ENCODE measurements around the gene TAF4.

The TAF4 gene

DNA sequence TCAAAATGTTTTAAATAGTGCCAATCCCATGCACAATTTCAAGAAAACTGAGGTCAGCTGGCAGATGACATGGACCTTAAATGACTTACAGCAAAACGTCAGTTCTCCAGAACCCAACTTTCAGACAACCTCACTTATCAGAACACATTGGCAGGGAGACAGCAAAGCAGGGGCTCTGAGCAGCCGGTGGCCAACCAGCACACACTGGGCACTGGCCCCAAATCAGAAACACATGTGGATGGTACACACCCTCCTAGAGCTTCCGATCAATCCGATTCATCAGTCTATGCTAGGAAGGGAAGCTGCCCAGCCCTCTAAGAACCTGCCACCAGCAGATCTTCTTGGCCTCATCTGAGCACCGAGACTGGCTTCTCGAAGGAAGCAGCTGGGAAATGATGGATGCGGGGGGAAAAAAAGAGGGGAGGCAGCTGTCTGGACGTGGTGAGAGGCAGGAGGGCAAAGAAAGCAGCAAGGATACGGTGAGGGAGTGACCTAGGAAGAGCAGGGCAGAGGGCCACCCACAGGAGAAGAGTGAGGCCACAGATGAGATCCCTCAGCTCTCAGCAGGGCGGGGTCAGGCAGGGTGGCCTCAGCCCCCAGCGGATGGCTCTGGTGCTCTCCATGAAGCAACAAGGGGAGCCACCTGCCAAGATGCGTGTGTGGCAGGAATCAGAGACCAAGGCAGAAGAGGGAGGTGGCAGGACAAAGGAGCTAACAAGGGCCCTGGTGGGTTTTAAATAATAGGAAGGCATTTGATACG is 32.9 kb downstream of the TAF4 start:
- no peak for DNase-seq (ENCODE audit: insufficient read length)
- no peak for TF ChIP-seq POLR2A (IDR thresholded peaks at IDR 0.05; ENCODE audit: low read depth, low read length)
- TF ChIP-seq POLR2AphosphoS5 (IDR thresholded peaks at IDR 0.05; ENCODE audit: low read depth, low read length) = no peak
- no peak for TF ChIP-seq TAF1 (IDR thresholded peaks at IDR 0.05; ENCODE audit: borderline replicate concordance, low read depth, low read length)
- FAIRE-seq = no peak

DNA sequence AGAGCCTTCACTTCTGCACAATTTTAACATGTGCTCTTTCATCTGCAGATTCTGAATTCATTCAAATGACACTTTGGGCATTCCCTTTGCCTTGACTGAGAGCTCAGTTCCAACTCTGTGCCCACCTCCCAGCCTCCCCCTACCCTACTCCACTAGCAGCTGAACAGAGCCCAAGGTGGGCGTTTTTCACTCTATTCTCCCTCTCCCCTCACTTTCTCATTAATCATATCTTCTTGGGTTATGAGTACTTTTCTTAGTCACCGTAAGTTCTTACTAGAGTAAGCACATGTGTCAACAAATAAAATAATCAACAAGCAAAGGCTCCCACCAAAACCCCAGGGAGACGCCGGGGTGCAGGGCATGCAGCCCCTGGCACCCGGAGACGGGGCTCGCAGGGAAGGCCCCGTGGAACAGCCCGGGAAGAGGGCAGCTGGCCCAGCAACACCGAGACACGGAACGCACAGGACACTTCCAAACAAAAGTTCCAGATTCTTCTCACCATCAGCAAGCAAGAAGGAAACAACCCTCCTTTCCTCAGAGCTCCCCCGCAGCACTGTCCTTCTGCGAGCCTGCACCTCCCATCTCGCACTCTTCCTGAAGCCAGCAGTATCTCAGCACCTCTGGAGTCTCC is 34.1 kb downstream of the TAF4 start:
- DNase-seq (ENCODE audit: insufficient read length) (no peak), FAIRE-seq (no peak)
- TF ChIP-seq TAF1 (IDR thresholded peaks at IDR 0.05; ENCODE audit: borderline replicate concordance, low read depth, low read length) = no peak
- no peak for TF ChIP-seq POLR2AphosphoS5 (IDR thresholded peaks at IDR 0.05; ENCODE audit: low read depth, low read length)
- no peak for TF ChIP-seq POLR2A (IDR thresholded peaks at IDR 0.05; ENCODE audit: low read depth, low read length)

DNA sequence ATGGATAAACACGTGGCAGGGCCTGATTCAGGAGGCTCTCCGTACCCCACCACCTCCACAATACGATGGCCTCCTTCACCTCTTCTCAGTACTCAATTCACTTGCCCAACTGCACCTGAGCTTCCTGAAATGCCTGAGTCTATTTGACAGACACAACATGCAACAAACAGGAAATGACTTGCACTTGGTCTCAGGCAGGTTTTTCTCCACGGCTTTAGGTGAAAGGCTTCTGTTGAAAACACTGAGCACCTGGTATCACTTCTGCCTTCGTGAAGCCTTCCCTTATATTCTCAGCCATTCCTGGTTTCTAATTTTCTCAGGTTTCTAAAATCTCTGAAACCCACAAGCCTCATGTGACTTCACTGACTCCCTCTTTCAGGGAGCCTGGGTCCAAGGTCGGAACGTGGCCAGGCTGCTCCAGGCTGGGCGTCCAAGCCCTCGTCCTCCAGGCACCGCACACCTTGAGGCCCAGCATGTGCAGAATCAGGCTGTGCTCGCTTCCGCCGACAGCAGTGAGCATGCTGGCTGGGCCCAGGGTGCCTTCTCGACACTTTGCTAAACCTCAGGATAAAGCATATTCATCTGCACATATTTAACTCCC is 34.7 kb downstream of the TAF4 start:
- FAIRE-seq = peak; percentile 70
- TF ChIP-seq POLR2A (IDR thresholded peaks at IDR 0.05; ENCODE audit: low read depth, low read length) = no peak
- no peak for TF ChIP-seq POLR2AphosphoS5 (IDR thresholded peaks at IDR 0.05; ENCODE audit: low read depth, low read length)
- TF ChIP-seq TAF1 (IDR thresholded peaks at IDR 0.05; ENCODE audit: borderline replicate concordance, low read depth, low read length) = no peak
- DNase-seq (ENCODE audit: insufficient read length) = peak; percentile 61

DNA sequence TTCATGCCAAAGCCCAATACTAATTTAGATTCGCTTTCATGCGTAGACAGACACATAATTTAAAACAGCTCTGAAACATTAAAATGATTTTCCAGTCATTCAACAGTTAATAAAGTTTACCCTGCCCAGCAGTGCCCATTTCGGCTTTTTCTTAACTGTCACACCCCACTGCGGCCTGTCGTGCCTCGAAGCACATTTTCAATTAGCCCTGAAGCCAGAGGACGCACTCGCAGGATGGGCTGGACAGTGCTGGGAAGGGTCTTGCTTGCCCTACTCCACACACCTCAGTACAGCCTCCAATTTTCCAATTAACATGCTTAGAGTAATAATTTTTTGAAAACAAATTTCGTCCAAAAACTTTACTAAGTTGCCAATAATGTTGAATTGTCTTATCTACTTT is 35.3 kb downstream of the TAF4 start:
- TF ChIP-seq POLR2AphosphoS5 (IDR thresholded peaks at IDR 0.05; ENCODE audit: low read depth, low read length) = no peak
- TF ChIP-seq TAF1 (IDR thresholded peaks at IDR 0.05; ENCODE audit: borderline replicate concordance, low read depth, low read length) = no peak
- no peak for TF ChIP-seq POLR2A (IDR thresholded peaks at IDR 0.05; ENCODE audit: low read depth, low read length)
- no peak for FAIRE-seq

DNA sequence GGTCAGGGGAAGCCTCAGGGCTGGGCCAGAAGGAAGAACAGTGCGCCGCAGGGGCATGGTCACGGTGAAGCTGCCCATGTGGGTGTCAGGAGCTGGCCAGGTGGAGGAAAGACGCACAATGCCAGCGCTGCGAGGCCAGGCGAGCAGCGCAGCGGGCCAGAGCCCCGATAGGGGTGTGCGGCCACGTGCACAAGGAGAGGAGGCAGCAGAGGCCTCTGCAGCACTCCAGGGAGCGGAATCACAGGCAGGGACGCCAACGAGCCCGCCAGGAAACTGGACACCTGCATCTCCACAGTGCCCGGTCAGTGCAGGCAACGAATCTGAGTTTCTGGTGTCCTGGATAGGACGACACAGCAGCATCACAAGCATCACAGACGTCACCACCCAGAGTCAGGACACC is 35.7 kb downstream of the TAF4 start:
- no peak for TF ChIP-seq TAF1 (IDR thresholded peaks at IDR 0.05; ENCODE audit: borderline replicate concordance, low read depth, low read length)
- TF ChIP-seq POLR2A (IDR thresholded peaks at IDR 0.05; ENCODE audit: low read depth, low read length) = no peak
- TF ChIP-seq POLR2AphosphoS5 (IDR thresholded peaks at IDR 0.05; ENCODE audit: low read depth, low read length) = no peak
- FAIRE-seq = no peak

More for the DNA sequence above, 35.3 kb downstream of the TAF4 start:
- no peak for DNase-seq (ENCODE audit: insufficient read length)

DNA sequence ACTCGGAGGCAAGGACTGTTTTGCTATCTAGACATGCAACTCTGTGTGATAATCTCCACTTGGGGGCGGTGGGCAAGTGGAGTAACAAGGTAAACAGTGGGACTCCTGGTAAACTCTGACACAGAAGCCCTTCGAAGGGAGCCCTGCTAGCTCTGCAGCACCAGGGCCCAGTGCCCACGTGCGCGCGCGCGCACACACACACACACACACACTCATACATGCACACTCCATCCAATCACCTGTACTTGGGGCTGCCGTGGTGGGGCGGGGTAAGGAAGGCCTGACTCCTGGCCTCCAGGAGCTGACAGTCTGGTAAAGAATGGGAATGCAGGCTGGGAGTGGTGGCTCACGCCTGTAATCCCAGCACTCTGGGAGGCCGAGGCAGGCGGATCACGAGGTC is 36.4 kb downstream of the TAF4 start:
- DNase-seq (ENCODE audit: insufficient read length) (no peak), FAIRE-seq (no peak)
- TF ChIP-seq TAF1 (IDR thresholded peaks at IDR 0.05; ENCODE audit: borderline replicate concordance, low read depth, low read length) (no peak), POLR2AphosphoS5 (IDR thresholded peaks at IDR 0.05; ENCODE audit: low read depth, low read length) (no peak), POLR2A (IDR thresholded peaks at IDR 0.05; ENCODE audit: low read depth, low read length) (no peak)

More for the DNA sequence above, 35.7 kb downstream of the TAF4 start:
- no peak for DNase-seq (ENCODE audit: insufficient read length)

DNA sequence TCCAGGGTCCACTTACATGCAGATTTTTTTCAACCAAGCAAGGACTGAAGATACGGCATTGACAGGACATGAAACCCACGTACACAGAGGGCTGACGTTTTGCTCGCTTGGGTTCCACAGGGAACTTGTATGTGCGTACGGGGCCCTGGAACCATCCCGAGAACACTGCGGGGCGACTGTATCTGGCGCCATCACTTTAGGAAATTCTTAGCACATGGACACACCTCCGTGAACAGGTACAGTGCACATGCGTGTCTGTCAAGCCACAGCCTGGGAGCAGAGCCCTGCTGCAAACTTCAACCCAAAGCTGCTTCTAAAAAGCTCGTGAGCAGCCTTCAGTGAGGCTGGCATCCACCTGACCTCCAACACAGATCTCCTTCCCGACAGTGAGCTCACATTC is 37.3 kb downstream of the TAF4 start:
- TF ChIP-seq TAF1 (IDR thresholded peaks at IDR 0.05; ENCODE audit: borderline replicate concordance, low read depth, low read length) (no peak), POLR2A (IDR thresholded peaks at IDR 0.05; ENCODE audit: low read depth, low read length) (no peak), POLR2AphosphoS5 (IDR thresholded peaks at IDR 0.05; ENCODE audit: low read depth, low read length) (no peak)
- DNase-seq (ENCODE audit: insufficient read length) (no peak), FAIRE-seq (no peak)

DNA sequence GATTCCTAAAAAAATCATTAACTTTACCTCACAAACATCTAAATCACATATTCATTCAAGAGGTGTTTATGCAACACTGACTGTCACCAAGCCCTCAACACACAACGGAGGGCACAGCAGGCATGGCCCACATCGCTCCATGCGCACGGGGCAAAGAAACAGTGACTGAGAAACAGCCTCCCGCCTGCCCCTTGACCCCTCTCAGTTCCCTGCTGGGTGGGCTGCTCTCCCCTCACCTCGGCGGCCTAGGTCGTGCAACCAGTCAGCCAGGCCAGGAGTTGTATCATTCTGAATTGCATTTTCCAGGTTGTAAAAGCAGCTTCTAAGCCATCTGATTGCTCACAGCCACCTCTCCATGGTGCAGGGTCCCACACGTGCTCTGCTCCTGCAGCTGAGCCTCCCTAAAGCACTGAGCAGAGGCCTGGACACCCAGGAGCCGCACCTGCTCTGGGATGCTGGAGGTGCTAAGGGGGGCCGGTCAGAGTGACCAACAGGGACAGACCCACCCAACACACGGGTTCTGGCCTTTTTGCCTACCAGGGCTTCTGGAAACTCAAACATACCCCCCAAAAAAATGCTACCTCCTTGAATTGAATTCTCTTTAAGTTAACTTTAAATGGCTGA is 37.9 kb downstream of the TAF4 start:
- DNase-seq (ENCODE audit: insufficient read length) (no peak), FAIRE-seq (no peak)
- TF ChIP-seq TAF1 (IDR thresholded peaks at IDR 0.05; ENCODE audit: borderline replicate concordance, low read depth, low read length) (no peak), POLR2A (IDR thresholded peaks at IDR 0.05; ENCODE audit: low read depth, low read length) (no peak), POLR2AphosphoS5 (IDR thresholded peaks at IDR 0.05; ENCODE audit: low read depth, low read length) (no peak)

DNA sequence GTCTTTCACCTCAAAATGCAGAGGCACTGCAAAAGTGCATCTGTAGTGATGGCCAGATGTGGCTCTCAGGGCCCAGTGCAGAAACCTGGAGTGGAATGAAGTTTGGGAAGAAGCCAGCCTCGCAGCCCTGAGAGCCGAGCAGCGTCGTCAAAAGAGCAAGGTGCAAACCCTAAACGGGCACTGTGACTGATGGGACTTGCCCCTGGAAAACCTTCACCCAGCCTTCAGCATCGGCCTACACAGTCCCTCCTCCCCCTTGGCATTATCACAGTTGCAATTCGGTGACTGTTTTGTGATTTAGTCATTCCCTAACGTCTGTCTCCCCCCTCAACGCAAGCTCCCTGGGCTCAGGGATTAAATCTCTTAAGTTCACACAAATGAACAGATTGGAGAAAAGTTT is 38.6 kb downstream of the TAF4 start:
- TF ChIP-seq TAF1 (IDR thresholded peaks at IDR 0.05; ENCODE audit: borderline replicate concordance, low read depth, low read length) (no peak), POLR2AphosphoS5 (IDR thresholded peaks at IDR 0.05; ENCODE audit: low read depth, low read length) (no peak), POLR2A (IDR thresholded peaks at IDR 0.05; ENCODE audit: low read depth, low read length) (no peak)
- no peak for DNase-seq (ENCODE audit: insufficient read length)
- no peak for FAIRE-seq

DNA sequence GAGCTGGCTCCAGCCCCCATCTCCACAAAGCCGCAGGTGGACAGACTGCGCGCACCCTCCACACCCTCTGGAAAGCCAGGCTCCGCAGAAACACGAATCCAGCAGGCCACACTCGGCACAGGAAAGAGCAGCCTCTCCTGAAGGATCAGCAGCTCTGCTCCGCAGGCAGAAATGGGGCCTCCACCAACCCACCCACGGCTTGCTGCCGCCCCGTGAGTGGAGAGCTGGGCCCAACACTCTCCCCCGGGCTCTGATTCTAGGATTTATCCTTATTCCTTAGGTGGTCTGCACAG is 39.2 kb downstream of the TAF4 start:
- DNase-seq (ENCODE audit: insufficient read length) (no peak), FAIRE-seq (no peak)
- no peak for TF ChIP-seq TAF1 (IDR thresholded peaks at IDR 0.05; ENCODE audit: borderline replicate concordance, low read depth, low read length)
- no peak for TF ChIP-seq POLR2A (IDR thresholded peaks at IDR 0.05; ENCODE audit: low read depth, low read length)
- TF ChIP-seq POLR2AphosphoS5 (IDR thresholded peaks at IDR 0.05; ENCODE audit: low read depth, low read length) = no peak

DNA sequence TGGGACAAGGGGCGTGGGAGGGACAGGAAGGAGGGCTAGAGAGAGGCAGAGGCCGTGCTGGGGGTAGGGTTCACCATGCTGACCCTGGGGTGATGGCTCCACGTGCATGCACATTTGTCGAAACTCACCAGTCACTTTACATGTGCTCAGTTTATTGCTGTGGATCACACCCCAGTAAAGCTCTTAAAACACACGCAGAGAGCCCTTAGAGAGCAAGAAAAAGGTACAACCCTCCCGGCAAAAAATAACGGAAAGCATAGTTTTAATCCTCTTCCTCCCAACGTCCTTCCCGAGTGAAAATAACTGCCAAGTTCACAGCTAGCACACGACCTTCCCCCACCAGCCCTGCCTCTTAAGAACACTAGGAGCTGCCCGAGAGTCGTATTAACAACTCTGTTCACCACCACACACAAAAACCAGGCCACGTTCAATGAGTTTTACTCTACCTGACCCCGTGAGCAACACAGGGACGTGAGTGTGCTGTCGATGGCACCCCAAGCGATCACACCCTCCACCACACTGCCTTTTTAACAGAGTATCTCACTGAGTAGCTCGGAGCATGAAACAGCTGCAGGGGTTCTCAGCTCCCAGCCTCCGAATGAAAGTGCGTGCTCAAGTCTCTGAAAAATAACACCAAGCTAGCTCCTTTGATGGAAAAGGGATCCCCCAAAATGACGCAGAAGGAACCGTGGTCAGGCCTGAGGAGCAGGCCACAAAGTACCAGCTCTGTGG is 39.7 kb downstream of the TAF4 start:
- TF ChIP-seq TAF1 (IDR thresholded peaks at IDR 0.05; ENCODE audit: borderline replicate concordance, low read depth, low read length) = no peak
- TF ChIP-seq POLR2A (IDR thresholded peaks at IDR 0.05; ENCODE audit: low read depth, low read length) = no peak
- TF ChIP-seq POLR2AphosphoS5 (IDR thresholded peaks at IDR 0.05; ENCODE audit: low read depth, low read length) = no peak
- no peak for FAIRE-seq
- DNase-seq (ENCODE audit: insufficient read length) = no peak

Measured in GM12892 (cell line).